ENCODE results near the gene RESF1.

DNA sequence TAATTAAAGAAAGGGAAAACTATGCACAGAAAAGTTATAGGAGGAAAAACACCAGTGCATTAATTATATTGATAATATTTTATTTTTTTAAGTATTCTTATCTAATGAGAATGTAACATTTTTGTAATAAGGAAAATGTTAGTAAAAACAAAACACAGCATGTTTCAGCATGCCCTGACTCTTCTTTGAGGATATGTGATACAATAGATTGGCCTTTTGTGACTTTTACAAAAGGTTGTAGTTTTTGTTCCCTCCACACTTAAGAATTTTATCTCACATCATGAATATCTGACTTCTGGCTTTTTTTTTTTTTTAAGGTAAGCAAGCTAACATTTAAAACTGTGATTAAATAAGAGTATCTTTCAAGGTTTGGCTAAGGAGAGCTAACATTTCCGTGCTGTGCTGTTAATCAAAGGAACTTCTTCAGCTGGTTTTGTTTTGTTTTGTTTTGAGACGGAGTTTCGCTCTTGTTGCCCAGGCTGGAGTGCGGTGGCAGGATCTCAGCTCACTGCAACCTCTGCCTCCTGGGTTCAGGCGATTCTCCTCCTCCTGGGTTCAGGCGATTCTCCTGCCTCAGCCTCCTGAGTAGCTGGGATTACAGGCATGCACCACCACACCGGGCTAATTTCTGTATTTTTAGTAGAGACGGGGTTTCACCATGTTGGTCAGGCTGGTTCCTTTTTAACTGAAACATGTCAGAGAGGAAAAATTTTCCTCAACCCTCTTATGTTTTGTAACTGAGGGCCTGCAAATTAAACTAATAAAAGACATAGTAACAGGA lies 30.8 kb upstream of the RESF1 start:
- TF ChIP-seq POLR2A (IDR thresholded peaks at IDR 0.05) = no peak
- TF ChIP-seq, protein P1, sequence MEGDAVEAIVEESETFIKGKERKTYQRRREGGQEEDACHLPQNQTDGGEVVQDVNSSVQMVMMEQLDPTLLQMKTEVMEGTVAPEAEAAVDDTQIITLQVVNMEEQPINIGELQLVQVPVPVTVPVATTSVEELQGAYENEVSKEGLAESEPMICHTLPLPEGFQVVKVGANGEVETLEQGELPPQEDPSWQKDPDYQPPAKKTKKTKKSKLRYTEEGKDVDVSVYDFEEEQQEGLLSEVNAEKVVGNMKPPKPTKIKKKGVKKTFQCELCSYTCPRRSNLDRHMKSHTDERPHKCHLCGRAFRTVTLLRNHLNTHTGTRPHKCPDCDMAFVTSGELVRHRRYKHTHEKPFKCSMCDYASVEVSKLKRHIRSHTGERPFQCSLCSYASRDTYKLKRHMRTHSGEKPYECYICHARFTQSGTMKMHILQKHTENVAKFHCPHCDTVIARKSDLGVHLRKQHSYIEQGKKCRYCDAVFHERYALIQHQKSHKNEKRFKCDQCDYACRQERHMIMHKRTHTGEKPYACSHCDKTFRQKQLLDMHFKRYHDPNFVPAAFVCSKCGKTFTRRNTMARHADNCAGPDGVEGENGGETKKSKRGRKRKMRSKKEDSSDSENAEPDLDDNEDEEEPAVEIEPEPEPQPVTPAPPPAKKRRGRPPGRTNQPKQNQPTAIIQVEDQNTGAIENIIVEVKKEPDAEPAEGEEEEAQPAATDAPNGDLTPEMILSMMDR (IDR thresholded peaks at IDR 0.05) = no peak
- no peak for TF ChIP-seq POLR2AphosphoS5 (IDR thresholded peaks at IDR 0.05; ENCODE audit: insufficient read depth in 1 of 2, low read depth in 1 of 2)
